ENCODE results near the gene SDHD. TPM values are rescaled to one million over a fixed set of nuclear protein-coding genes. Genes with fewer than 3 reads are reported as not detected.

Gene SDHD
- polyA plus RNA-seq, 1 of the 3 experiments (the other 2 are of a cell fraction), result 169 TPM

DNA sequence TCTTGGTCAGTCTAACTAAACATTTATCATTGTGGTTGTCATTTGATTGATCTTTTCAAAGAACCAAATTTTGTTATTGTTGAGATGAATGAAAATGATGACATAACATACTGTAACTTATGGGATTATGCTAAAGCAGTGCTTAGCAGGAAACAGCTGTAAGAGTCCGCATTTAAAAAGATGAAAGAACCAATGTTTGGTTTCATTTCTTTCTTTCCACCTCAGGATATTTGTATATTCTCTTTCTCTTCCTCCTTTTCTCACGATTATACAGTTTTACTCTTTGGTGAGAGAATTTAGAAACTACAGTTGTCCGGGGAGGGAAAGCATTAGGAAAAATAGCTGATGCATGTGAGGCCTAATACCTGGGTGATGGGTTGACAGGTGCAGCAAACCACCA, 36.0 kb upstream of the SDHD start (continued):
- TF ChIP-seq SIN3A (IDR thresholded peaks at IDR 0.05; ENCODE audit: borderline replicate concordance, low read depth, low read length), result no peak

DNA sequence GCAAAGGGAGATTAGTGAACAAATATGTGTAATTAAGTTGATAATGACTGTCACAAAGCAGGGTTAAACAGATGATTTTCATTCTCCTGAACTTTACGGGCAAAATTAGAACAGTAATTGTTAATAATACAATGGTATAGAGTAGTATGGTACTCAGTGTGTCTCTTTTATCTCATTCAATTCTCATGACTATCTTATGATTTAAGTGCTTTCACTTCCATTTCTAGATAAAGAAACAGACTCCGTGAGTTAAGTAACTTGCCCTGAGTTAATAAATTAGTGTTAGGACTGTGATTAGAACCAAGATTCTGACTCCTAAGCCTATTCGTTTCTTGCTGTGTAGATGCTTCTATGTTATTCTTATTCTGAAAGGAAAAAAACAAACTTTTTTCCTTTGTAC, 34.9 kb upstream of the SDHD start:
- H3K4me3 ChIP-seq (ENCODE audit: low read depth in 2 of 2, low read length in 1 of 2), result no peak overlapping the region
- TF ChIP-seq SMC3 (IDR thresholded peaks at IDR 0.05; ENCODE audit: low read depth, low read length) (no peak), FOXJ3 (CRISPR knock-in tag; IDR thresholded peaks at IDR 0.05) (no peak), RFX5 (IDR thresholded peaks at IDR 0.05; ENCODE audit: low read length) (no peak), NFIC (IDR thresholded peaks at IDR 0.05; ENCODE audit: borderline replicate concordance) (no peak), TAF1 (IDR thresholded peaks at IDR 0.05; ENCODE audit: borderline replicate concordance, low read depth, low read length) (no peak), JUND (IDR thresholded peaks at IDR 0.05) (no peak), EZH2phosphoT487 (IDR thresholded peaks at IDR 0.05; ENCODE audit: borderline replicate concordance, low read depth) (no peak)
- TF ChIP-seq, protein P1, sequence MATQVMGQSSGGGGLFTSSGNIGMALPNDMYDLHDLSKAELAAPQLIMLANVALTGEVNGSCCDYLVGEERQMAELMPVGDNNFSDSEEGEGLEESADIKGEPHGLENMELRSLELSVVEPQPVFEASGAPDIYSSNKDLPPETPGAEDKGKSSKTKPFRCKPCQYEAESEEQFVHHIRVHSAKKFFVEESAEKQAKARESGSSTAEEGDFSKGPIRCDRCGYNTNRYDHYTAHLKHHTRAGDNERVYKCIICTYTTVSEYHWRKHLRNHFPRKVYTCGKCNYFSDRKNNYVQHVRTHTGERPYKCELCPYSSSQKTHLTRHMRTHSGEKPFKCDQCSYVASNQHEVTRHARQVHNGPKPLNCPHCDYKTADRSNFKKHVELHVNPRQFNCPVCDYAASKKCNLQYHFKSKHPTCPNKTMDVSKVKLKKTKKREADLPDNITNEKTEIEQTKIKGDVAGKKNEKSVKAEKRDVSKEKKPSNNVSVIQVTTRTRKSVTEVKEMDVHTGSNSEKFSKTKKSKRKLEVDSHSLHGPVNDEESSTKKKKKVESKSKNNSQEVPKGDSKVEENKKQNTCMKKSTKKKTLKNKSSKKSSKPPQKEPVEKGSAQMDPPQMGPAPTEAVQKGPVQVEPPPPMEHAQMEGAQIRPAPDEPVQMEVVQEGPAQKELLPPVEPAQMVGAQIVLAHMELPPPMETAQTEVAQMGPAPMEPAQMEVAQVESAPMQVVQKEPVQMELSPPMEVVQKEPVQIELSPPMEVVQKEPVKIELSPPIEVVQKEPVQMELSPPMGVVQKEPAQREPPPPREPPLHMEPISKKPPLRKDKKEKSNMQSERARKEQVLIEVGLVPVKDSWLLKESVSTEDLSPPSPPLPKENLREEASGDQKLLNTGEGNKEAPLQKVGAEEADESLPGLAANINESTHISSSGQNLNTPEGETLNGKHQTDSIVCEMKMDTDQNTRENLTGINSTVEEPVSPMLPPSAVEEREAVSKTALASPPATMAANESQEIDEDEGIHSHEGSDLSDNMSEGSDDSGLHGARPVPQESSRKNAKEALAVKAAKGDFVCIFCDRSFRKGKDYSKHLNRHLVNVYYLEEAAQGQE (IDR thresholded peaks at IDR 0.05; ENCODE audit: low read depth, low read length), result no peak
- TF ChIP-seq, protein P2, sequence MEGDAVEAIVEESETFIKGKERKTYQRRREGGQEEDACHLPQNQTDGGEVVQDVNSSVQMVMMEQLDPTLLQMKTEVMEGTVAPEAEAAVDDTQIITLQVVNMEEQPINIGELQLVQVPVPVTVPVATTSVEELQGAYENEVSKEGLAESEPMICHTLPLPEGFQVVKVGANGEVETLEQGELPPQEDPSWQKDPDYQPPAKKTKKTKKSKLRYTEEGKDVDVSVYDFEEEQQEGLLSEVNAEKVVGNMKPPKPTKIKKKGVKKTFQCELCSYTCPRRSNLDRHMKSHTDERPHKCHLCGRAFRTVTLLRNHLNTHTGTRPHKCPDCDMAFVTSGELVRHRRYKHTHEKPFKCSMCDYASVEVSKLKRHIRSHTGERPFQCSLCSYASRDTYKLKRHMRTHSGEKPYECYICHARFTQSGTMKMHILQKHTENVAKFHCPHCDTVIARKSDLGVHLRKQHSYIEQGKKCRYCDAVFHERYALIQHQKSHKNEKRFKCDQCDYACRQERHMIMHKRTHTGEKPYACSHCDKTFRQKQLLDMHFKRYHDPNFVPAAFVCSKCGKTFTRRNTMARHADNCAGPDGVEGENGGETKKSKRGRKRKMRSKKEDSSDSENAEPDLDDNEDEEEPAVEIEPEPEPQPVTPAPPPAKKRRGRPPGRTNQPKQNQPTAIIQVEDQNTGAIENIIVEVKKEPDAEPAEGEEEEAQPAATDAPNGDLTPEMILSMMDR (IDR thresholded peaks at IDR 0.05), result no peak
- TF ChIP-seq, protein P3, sequence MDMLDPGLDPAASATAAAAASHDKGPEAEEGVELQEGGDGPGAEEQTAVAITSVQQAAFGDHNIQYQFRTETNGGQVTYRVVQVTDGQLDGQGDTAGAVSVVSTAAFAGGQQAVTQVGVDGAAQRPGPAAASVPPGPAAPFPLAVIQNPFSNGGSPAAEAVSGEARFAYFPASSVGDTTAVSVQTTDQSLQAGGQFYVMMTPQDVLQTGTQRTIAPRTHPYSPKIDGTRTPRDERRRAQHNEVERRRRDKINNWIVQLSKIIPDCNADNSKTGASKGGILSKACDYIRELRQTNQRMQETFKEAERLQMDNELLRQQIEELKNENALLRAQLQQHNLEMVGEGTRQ (IDR thresholded peaks at IDR 0.05; ENCODE audit: borderline replicate concordance, low read depth, low read length), result no peak
- TF ChIP-seq, protein P4, sequence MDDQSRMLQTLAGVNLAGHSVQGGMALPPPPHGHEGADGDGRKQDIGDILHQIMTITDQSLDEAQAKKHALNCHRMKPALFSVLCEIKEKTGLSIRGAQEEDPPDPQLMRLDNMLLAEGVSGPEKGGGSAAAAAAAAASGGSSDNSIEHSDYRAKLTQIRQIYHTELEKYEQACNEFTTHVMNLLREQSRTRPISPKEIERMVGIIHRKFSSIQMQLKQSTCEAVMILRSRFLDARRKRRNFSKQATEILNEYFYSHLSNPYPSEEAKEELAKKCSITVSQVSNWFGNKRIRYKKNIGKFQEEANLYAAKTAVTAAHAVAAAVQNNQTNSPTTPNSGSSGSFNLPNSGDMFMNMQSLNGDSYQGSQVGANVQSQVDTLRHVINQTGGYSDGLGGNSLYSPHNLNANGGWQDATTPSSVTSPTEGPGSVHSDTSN (IDR thresholded peaks at IDR 0.05), result no peak
- CTCF ChIA-PET, result interaction anchor here (1.3 kb wide), 1 partner anchor 12 kb away, joined by 4 read pairs; no protein-coding TSS in a partner anchor
- H2AFZ ChIP-seq (ENCODE audit: low read depth), result no peak overlapping the region
- H3K9me3 ChIP-seq, result no peaks in the 10 kb centered on the region
- 0 out of 2 replicates have a peak, but pooled peaks cover 3% of the 10 kb centered on the region for H4K20me1 ChIP-seq (ENCODE audit: insufficient read depth)
- no peaks in the 10 kb centered on the region for H3K27me3 ChIP-seq (ENCODE audit: insufficient read depth)
- peaks cover 60 to 78% of the 10 kb centered on the region in 2 experiments for H3K36me3 ChIP-seq (replicated peaks in 1 of 2; ENCODE audit: control insufficient read depth in 1 of 2, insufficient read depth in 2 of 2, low read length in 1 of 2)
- WGBS (ENCODE audit: low lambda C conversion rate), result 94% methylated on average over 3 of the region's 3 CpGs
- peaks cover 0 to 12% of the 10 kb centered on the region in 2 experiments; a peak in 2 of 4 replicates for H3K4me1 ChIP-seq (ENCODE audit: control insufficient read depth in 1 of 2, insufficient read depth in 2 of 2, low read depth in 1 of 2, low read length in 1 of 2)
- no peaks in the 10 kb centered on the region for H3K9me2 ChIP-seq
- H3K9ac ChIP-seq, result no peak overlapping the region
- no peak for DNase-seq
- peaks cover 3% of the 10 kb centered on the region; the same call in 1 of the 2 replicates for H3K79me2 ChIP-seq (ENCODE audit: insufficient read depth)
- no peak overlapping the region for H3K27ac ChIP-seq (ENCODE audit: low read depth in 2 of 2, low read length in 1 of 2)
- peaks cover 15% of the 10 kb centered on the region for H3F3A ChIP-seq (replicated peaks; ENCODE audit: insufficient read depth)
- no peak overlapping the region for H3K4me2 ChIP-seq
- POLR2A ChIA-PET, result no interaction called here
